Stimulated activated CD8-positive, alpha-beta memory T cell treated with anti-CD3 and anti-CD28 coated beads, Interleukin-7, amount 100 ng/mL, for 4 hours (primary cell): Measurements from ENCODE around the gene THSD4.
A peak's percentile ranks its signal among the peaks of the same experiment; 100 is the strongest.

ENCODE experiments used
- DNase-seq, 2 donors: peaks; one replicate each; pipeline ENCODE4 v3.0.0-alpha.2; 2020; ENCODE audit warnings: low read depth in 2 of 2

THSD4 gene

GRCh38 chr15:71752128-71752527 is 636.9 kb downstream of the THSD4 start:
- DNase-seq: no peak

DNA sequence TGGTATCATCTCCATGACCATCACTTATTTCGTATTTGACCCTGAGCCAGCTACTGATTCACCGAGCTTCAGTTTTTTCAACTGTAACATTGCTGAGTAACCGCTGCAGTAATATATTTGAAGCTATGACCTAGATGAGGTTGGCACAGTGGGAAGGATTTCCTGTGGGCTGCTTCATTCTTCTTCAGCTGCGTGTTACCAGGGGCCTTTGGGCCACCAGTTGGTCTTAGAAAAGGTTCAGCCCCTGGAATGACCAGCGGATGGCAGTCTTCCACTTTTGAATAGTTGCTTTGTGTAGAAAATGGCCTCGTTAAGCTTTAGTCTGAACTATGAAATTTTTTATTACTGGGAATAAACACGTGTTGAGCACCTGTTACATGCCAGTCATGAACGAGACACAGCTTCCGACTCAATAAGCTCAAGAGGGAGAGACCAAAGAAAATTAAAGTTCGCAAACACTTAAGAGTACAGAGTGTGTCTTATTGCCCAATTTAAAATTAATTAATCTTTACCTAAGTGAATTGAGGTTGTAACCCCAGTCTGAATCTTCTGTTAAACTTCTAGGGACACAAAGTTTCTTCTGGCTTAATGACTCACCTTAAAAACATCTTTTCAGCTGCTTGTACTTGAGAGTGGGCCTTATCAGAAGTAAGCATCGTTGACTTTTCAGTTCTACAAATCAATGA is 637.5 kb downstream of the THSD4 start:
- DNase-seq: no peak

- no peak for DNase-seq
Measured at GRCh38 chr15:71753346-71753745, 638.1 kb downstream of the THSD4 start.

GRCh38 chr15:71754660-71755059 is 639.4 kb downstream of the THSD4 start:
- no peak for DNase-seq

GRCh38 chr15:71755092-71755970 is 640.1 kb downstream of the THSD4 start:
- DNase-seq: no peak

DNA sequence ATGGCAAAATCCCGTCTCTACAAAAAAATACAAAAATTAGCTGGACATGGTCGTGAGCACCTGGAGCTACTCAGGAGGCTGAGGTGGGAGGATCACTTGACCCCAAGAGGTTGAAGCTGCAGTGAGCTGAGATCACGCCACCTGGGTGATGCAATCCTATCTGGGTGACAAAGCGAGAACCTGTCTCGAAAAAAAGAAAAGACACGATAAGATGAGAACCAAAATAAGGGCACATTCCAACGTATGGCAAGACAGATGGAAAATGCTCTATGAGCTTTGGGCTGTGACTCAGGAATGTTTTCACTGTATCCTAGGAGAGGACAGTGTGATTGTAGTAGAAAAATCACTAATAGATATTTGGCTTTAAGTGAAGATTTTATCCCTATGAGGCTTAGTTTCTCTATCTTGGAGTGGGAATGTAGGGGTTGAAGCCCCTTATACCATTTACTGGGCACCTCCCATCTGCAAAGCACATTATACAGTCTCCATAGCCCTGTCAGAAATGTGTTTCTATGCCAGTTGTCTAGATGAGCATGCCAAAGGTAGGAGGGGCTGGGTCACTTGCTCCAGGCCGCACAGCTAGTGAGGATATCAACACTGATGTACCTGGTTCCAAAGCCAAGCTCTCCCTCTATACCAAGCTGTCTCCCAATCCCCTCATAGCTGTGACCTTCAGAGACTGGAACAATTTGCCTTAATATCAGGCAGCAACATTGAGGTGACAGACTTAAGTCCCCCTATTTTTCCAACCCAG is 641.5 kb downstream of the THSD4 start:
- no peak for DNase-seq

DNA sequence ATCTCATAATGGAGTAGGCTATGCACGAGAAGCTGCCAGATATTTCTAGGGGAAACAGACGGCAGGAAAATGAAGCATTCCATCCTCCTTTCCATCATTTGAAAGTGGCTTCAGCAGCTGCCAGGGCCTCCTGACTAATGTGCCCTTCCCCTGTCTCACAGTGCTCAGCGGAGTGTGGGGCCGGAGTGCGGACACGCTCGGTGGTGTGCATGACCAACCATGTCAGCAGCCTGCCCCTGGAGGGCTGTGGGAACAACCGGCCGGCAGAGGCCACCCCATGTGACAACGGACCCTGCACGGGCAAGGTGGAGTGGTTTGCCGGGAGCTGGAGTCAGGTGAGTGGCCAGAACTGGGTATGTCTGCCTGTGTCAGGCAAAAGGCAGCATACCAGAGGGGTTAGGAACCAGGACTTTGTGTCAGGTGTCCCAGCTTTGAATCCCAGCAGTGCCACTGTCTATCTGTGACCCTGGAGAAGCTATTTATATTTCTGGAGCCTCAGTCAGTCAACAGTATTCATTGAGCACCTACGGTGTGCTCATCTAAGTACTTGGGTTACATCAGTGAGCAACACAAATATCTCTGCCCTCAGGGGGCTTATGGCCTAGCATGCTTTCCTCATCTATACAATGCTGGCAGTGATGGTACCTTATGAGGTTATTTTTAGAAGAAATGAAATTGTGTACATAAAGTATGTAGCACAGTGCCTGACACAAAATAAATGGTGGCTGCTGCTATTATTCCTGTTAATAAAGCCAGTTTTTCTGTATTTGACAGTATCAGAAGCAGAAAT is 642.7 kb downstream of the THSD4 start:
- DNase-seq: no peak

DNA sequence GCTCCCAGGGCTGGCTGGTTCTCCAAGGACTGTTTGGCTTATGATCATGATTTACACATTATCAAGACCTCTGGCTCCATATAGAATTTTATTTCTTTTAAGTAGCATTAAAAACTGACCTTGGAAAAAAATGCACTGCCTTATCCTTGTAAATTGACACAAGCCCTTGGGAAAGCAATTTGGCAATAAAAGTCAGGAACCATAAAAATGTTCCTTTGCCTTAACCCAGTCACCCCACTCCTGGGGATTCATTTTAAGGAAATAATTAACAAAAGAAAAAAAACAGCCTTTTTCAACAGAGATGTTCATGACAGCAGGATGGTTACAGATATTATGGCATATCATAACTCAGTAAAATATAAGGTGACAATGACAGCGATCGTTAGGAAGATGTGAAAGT is 643.4 kb downstream of the THSD4 start:
- DNase-seq: no peak

DNA sequence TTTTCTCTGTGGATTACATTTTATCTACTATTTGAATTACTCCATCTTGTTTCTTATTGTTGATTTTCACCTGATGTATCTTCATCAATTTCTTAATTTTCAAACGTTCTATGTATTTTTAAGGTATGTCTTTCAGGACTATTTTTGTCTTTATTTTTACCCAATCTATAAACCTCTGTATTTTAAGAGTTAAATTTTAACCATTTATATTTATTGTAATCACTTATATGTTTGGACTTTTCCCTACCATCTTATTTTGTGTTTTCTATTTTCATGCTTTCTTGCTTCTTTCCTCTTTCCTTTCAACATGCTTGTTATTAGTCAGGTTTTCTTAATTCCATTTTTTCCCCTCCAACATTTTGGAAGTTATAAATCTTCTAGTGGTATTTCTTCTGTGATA is 645.6 kb downstream of the THSD4 start:
- DNase-seq: no peak

DNA sequence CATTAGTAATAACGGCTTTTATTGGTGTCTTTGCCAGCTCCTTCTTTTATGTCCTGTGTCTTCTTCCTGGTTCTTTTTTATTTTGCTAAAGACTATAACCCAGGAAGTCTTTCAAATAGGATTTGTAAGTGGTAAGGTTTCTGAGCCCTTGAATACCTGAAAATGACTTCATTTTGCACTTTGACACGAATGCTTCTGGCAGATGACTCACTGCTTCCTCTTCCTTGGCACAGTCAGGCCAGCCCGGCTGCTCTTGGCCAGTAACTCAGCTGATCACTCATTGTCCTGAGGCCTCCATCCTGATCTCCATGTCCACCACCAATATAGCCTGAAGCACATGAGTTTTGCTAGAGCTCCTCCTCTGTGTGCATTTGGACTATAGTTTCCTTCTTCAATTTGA is 646.4 kb downstream of the THSD4 start:
- DNase-seq: no peak

- no peak for DNase-seq
Measured at GRCh38 chr15:71768184-71768583, 652.9 kb downstream of the THSD4 start.

- DNase-seq: no peak
Measured at GRCh38 chr15:71773206-71773859, 658.1 kb downstream of the THSD4 start.

GRCh38 chr15:71775856-71776255 is 660.6 kb downstream of the THSD4 start:
- no peak for DNase-seq

- no peak for DNase-seq
Measured at GRCh38 chr15:71776304-71776703, 661.0 kb downstream of the THSD4 start.

GRCh38 chr15:71777216-71777943 is 662.1 kb downstream of the THSD4 start:
- no peak for DNase-seq

- no peak for DNase-seq
Measured at GRCh38 chr15:71779073-71779797, 664.0 kb downstream of the THSD4 start.

- DNase-seq: peak in 1 of 2 donors; percentile 11
Measured at GRCh38 chr15:71780115-71780976, 665.1 kb downstream of the THSD4 start.

DNA sequence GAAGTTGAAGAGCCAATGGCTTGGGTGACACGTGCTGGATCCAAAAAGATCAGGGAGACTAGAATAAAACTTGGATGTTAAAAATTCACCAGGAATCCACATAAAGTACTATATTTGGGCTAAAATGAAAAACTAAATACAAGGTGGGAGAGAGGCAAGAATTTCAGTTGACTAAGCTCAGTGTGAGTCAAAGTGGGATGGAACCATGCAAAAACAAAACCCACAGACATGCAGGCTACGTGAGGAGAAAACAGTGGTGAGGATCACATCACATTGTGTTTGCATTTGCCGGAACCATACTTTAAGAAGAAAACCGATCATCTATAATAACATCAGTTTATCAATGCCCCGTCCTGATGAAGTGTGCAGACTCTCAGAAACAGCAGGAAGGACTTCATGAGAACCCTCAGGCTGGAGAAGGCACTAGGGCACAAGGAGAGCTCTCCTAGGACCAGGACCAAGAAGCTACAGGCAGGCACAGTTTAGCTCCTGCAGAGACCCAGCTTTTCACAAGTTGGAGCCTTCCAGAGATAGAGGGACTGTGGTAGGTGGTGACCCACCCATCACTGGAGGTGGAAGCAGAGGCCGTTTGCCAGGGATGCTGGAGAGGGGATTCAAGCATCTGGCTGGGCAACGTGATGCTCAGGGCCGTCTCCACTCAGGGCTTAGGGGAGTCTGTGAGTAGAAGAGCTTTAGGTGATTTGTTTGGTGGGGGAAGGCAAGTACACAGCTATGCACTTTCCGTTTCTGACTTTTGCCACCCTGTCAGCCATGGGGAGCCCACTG is 666.1 kb downstream of the THSD4 start:
- no peak for DNase-seq
